GM23338 (cell line): ENCODE measurements around the gene CS.

Experiments
- CREB1 ChIP-seq: fragments of 250-450 bp; sonication (Bioruptor Pico); IDR thresholded peaks from 2 replicates; pipeline ENCODE4 v1.5.0; 2020; ENCODE audit warnings: low read depth, mild to moderate bottlenecking, moderate library complexity
- CTCF ChIP-seq, 2 experiments: fragments of 200-600 bp in 1 of 2; sonication (generic) in 1 of 2; conservative IDR thresholded peaks; 2 replicates each; pipeline versions ENCODE4 v1.5.1 to v1.6.1; 2016 to 2017; ENCODE audit warnings: antibody characterized with exemption in 2 of 2, low read depth in 2 of 2, mild to moderate bottlenecking in 2 of 2, moderate library complexity in 1 of 2
- EZH2 ChIP-seq: fragments of 200-600 bp; sonication (generic); IDR thresholded peaks from one replicate; pipeline ENCODE4 v1.8.0; 2017; ENCODE audit warnings: antibody characterized with exemption, mild to moderate bottlenecking, low read depth; ENCODE audit not compliant: unreplicated experiment
- POLR2AphosphoS5 ChIP-seq: IDR thresholded peaks from 2 replicates; pipeline ENCODE4 v1.6.1; 2016; ENCODE audit warnings: antibody characterized with exemption, low read depth

DNA sequence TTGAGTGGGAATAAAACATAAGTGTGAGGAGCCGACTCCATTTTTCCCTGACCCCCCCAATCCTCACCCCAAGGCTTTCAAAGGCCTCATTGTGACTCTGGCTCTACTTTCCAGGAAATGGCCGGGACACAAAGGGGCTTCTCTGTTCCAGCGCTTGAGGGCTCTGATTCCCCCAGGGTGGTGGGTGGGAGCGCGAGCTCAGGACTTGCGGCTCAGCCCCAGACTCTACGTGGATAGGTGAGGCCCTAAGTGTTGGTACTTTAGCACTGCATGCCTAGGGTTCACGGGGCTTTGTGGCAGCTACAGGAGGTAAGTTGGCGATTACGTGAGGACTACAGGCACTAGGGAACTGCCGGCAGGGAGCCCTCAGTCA lies 15.1 kb upstream of the CS start:
- TF ChIP-seq CTCF (conservative IDR thresholded peaks at IDR 0.05; ENCODE audit: low read depth in 2 of 2) (no peak), POLR2AphosphoS5 (no peak), EZH2 (no peak), CREB1 (CRISPR knock-in tag) (no peak)
